ENCODE measurements around the gene AXIN1. TPM values are rescaled to one million over a fixed set of nuclear protein-coding genes. Genes with fewer than 3 reads are reported as not detected.
"Not testable (repeated sequence)": the region's sequence is repeated elsewhere in the genome, so short reads cannot be mapped to it uniquely, and the experiment has no call there.

AXIN1 gene
- polyA plus RNA-seq, 4 donors: 16.9 to 23.0 (median 17.6) TPM

GRCh38 chr16:381789-382717 lies 29.5 kb upstream of the AXIN1 start, which contains the start of gene PGAP6:
TSS of gene PGAP6 (minus strand) at chr16:381978. CDS start at chr16:381821, 157 bp downstream.
- no peak for DNase-seq (ENCODE audit: low read depth in 4 of 4, low spot score in 3 of 4)

DNA sequence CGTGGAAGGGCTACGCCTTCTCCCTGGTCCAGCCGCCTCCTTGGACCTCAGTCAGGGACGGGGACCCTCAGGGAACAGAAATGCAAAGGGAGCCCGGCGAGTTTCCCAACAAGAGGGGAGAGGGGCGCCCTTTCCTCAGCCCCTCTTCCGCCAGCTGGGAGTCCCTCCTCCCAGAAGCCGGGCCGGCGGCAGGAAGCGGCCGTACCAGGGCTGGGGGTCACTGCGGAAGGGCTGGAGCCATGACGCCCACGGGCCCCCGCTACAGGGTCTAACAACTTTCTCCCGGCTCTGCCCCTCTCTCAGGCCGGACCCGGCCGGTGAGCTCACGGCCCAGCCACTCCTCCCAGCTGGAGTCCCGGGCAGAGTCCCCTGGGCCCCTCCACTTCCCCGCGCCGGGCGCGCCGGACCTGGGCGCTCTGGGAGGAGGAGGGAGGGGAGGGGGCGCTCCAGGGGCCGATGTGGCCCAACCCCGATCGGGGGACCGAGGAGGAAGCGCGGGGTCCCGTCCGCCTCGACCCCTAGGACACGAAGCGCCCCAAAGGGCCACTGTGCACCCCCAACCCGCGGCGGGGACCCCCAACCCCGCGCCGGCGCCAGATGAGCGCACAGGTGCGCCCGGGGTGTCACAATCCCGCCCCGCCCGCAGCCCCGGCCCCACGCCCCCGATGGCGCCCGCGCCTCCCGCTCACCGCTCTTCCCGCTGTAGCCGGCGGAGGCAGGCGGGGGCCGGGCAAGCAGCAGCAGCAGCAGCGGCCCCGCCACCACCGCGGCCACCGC lies 28.7 kb upstream of the AXIN1 start:
- DNase-seq (ENCODE audit: low read depth in 4 of 4, low spot score in 3 of 4): no peak

DNA sequence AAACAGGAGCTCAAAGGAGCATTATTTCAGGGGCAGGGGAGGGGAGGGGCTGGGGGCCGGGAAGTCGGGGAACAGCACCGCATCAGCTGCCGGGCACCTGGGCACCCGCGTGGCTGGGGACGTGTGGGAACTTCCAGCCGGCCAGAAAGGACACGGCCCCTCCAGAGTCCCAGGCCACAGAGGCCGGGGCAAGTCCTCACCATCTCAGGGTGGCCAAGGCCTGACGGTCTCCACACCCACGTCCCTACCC lies 28.2 kb upstream of the AXIN1 start:
- DNase-seq (ENCODE audit: low read depth in 4 of 4, low spot score in 3 of 4): no peak

DNA sequence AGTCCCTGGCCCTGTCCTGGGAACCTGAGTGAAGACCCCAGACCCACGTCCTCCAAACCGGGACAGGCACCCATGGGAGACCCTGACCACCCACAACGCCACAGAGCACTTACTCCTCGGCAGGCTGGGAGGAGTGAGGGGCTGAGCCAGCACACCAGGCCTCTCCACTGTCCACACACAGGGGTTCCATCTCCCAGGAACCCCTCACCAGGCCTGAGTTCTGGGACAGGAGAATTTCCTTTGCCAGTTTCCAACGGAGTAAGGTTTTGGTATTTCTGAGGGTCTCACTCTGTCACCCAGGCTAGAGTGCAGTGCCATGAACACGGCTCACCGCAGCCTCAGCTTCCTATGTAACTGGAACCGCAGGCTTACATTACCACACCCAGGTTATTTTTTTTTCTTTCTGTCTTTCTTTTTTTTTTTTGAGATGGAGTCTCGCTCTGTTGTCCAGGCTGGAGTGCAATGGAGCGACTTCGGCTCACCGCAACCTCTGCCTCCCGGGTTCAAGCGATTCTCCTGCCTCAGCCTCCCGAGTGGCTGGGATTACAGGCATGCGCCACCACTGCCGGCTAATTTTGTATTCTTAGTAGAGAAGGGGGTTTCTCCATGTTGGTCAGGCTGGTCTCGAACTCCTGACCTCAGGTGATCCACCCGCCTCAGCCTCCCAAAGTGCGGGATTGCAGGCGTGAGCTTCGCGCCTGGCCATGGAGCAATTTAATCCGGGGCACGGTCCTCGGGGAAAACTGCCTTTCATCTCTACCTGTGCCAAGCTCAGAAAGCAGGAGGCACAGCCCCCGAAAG lies 27.6 kb upstream of the AXIN1 start:
- no peak for DNase-seq (ENCODE audit: low read depth in 4 of 4, low spot score in 3 of 4)

GRCh38 chr16:379183-379960 lies 26.8 kb upstream of the AXIN1 start:
- no peak for DNase-seq (ENCODE audit: low read depth in 4 of 4, low spot score in 3 of 4)

- no peak for DNase-seq (ENCODE audit: low read depth in 4 of 4, low spot score in 3 of 4)
Measured at GRCh38 chr16:378821-379182, 26.3 kb upstream of the AXIN1 start.

DNA sequence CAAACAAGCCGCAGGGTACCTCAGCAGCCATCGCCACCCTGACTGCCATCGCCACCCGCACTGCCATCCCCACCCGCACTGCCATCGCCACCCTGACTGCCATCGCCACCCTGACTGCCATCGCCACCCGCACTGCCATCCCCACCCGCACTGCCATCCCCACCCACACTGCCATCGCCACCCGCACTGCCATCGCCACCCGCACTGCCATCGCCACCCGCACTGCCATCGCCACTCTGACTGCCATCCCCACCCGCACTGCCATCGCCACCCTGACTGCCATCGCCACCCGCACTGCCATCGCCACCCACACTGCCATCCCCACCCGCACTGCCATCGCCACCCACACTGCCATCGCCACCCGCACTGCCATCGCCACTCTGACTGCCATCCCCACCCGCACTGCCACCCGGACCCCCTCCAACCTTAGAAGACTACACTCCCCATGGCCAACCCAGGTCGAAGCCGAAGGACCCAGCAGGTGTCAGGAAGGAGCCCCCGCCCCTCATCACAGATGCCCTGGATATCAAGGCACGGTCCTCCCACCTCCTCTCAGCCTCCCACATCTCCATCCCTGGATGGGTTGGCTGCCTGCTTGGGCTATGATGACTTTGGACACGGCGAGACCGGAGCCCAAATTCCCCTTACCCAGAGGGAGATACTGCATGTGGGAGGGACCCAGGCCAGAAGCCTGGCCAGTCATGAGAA lies 25.7 kb upstream of the AXIN1 start:
- DNase-seq (ENCODE audit: low read depth in 4 of 4, low spot score in 3 of 4): not testable (repeated sequence)

GRCh38 chr16:377419-377951 lies 25.0 kb upstream of the AXIN1 start:
- no peak for DNase-seq (ENCODE audit: low read depth in 4 of 4, low spot score in 3 of 4)

GRCh38 chr16:376817-377418 lies 24.4 kb upstream of the AXIN1 start:
- no peak for DNase-seq (ENCODE audit: low read depth in 4 of 4, low spot score in 3 of 4)

DNA sequence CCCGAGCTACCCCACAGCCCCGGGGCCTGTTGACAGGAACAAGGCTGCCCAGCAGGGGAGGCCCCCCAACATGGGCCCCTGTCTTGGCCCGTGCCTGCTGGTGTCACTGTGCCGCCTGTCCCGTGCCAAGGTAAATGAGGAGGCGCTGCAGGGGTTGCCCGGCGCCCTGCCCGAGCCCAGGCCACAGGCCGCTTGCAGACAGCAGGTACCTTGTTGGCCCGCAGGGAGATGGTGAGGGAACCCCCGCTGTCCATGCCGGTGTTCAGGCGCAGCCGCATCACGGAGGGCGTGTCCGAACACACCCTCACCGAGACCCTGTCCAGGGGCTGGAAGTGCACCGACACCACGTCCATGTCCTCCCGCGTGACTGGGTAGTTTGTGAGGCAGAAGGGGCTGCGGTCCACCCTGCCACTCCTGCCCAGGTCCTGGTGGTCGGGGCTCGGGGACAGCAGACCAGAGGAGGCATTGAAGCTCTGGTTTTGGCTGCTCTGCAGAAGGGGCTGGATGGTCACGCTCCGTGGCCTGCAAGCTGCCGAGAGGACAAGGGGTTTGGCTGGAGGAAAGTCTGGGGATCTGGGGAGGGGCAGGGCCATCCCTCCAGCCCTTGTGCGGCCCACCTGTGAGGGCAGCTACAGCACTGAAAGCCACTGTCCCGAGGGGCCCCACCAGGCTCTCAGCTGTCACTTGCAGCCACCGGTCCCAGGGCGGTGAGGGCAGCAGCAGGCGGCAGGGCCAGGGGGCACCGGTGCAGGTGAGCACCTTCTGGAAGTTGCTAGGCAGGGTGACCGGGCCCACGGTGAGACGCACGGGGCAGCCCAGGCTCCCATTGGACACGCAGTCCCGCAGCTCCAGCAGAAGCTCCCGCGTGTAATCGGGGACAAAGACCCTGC lies 23.6 kb upstream of the AXIN1 start:
- DNase-seq (ENCODE audit: low read depth in 4 of 4, low spot score in 3 of 4): no peak

DNA sequence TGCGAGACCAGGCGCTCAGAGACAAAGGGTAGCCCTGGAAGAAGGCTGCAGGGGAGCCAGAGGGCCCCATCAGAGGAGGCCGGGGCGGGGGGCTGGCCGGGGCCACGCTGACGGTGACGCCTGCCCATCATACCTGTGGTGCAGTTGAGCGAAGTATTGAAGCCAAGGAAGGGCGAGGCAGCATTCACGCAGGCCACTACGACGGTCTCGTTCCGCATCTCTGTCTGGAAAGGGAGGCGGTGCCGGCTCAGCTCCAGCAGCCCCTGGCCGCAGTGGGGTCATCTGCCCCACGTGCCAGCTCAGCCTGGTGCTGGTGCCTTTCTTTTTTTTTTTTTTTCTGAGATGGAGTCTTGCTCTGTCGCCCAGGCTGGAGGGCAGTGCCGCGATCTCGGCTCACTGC lies 22.7 kb upstream of the AXIN1 start:
- DNase-seq (ENCODE audit: low read depth in 4 of 4, low spot score in 3 of 4): no peak

- DNase-seq (ENCODE audit: low read depth in 4 of 4, low spot score in 3 of 4): no peak
Measured at GRCh38 chr16:374616-374926, 22.0 kb upstream of the AXIN1 start.

DNA sequence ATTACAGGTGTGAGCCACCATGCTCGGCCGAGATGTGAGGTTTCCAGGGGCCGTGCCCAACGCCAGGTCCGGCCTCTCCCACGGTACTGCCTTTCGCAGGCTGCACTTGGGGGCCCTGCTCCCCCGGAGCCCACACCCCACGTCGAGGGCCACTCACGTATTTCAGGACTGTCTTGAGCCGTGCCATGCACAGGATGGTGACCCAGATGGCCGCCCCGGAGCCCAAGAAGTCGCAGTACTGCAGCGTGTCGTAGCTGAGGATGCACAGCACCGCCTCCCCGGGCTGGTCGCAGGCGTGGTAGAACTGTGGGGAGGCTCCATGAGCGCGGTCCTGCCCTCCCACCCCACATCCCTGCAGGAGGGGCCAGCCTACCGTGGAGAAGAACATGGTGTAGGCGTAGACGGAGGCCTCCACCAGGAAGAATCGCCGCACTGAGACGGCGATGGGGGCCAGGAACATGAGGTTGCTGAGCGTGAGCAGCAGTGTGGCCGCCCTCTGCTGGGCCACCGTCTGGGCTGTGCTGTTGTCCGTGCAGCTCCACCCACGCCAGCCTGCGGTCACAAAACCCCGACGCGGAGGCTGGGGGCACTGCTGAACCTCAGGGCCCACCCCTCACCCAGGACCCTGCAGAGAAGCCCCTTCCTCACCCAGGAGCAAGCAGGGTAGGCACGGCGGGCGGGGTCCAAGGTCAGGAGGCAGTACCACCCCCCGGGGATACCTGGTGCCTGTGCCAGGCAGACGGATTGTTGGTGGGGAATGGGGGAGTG lies 21.5 kb upstream of the AXIN1 start:
- no peak for DNase-seq (ENCODE audit: low read depth in 4 of 4, low spot score in 3 of 4)

DNA sequence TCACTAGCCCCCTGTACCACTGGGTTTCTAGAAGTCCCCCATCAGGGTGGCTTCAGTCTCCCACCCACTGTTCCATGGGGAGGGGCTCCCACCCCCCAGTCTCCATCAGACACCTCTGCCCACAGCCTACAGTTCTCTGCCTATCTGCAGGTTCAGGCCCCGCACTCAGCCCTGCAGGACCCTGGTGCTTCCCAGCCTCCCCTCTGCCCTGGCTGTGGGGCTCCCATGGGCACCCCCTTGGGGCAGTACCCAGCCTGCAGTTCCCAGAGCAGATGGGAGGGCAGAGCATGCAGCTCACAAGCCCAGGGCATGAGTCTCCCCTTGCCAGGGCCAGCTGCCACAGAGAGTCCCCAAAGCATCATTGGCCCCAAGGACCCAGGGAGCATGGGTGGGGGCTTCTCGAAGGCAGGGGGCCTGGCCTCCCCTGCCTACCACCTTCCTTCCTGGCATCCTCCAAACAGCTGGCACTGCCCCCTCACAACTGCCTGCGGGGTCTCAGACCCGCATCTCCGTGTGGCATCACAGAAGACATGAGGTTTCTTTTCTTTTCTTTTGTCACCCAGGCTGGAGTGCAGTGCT lies 20.6 kb upstream of the AXIN1 start:
- no peak for DNase-seq (ENCODE audit: low read depth in 4 of 4, low spot score in 3 of 4)

DNA sequence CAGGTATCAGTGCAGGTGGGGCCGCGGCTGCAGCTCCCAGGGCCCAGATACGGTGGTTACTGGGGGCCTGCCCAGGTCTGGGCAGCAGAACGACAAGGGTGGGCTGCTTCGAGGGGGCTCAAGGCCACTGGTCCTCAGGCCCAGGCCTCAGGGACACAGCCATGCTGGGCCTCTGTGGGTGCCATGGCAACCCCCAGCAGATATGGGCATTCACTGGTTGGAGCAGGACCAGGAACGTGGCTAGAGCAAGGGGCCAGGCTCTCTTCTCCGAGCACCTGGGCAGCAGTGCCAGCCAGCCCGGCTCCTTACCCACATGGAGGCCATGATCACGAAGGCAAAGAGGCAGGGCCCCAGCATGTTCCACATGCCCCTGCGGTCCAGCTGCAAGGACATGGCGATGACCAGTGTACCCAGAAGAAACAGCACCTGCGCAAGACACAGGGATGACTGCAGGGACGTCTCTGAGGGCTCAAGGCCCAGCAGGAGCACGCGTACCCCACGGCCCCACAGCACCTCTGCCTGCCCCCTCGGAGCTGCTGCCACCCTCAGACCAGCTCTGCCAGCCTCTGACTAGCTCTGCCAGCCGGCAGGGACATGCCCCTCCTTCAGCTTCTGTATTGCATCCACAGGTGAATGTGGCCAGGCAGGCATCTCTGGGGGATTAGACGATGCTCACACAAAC lies 19.9 kb upstream of the AXIN1 start:
- no peak for DNase-seq (ENCODE audit: low read depth in 4 of 4, low spot score in 3 of 4)

DNA sequence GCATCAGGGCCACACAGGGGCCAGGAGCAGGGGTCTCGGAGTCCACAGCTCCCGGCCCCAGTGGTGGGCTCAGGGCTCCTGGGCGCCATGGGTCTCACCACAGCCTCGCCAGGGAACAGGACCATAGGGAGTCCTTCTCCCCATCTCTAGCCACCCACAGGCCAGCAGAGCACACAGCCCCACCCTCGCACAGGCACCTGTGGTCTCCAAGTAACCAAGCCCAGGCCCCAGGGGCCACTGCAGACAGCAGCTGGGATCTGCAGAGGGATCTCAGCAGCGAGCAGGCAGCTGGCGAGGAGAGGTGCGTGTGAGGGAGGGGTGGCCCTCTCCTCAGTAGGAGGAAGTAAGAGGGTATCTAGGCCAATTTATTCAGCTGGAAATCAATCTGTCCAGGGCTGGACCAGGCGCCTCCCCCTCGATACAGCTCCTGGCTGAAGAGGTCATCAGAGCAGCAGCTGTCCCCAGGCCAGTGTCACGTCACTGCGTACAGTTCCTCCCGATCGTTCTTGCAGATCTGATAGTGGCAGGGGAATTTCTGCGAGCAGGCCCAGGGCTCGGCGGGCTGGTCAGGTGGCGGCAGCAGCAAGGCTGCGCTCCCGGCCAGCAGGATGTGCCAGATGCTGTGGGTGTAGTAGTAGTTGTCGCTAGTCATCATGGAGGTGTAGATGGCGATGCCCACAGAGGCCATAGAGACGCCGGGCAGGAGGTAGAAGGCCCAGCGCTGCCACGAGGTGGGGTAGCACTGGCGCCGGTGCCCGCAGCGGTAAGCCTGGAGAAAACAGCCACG lies 19.2 kb upstream of the AXIN1 start:
- no peak for DNase-seq (ENCODE audit: low read depth in 4 of 4, low spot score in 3 of 4)
